NCI-H460 (cell line): ENCODE data around the gene SIX4. TPM values are rescaled to one million over a fixed set of nuclear protein-coding genes. Genes with fewer than 3 reads are reported as not detected.
"Not testable (repeated sequence)": the region's sequence is repeated elsewhere in the genome, so short reads cannot be mapped to it uniquely, and the experiment has no call there.

Experiments used
- DNase-seq: peaks from one replicate; pipeline ENCODE4 v3.0.0-alpha.2; 2016; ENCODE audit warnings: low read depth; ENCODE audit errors: extremely low read depth
- polyA plus RNA-seq: library from polyadenylated mRNA; depleted of rRNA; stranded (reverse); fragments of >200 nt; gene quantifications from 2 replicates; pipeline ENCODE4 v1.2.3, GENCODE V29; 2014; cell fraction: nucleus; rRNA removed
- total RNA-seq: library from RNA; depleted of rRNA; stranded (reverse); fragments of >200 nt; shearing (Covaris generic); gene quantifications from 2 replicates; pipeline ENCODE4 v1.2.3, GENCODE V29; 2014; rRNA removed

Gene SIX4
- 10.8 and 11.3 TPM in 2 replicates for total RNA-seq
- 10.2 and 11.2 TPM in 2 replicates for polyA plus RNA-seq

- peak; percentile 71 for DNase-seq
Observed at GRCh38 chr14:60723907-60724618, at the start of gene SIX4. TSS of gene SIX4 (minus strand) at chr14:60724351. CDS start at chr14:60724074, 277 bp downstream.

- no peak for DNase-seq
Observed at GRCh38 chr14:60773558-60773957, 49.4 kb upstream of the SIX4 start.

- DNase-seq, result no peak
Observed at GRCh38 chr14:60771117-60771516, 47.0 kb upstream of the SIX4 start.

GRCh38 chr14:60768602-60769001, 44.5 kb upstream of the SIX4 start:
- no peak for DNase-seq

DNA sequence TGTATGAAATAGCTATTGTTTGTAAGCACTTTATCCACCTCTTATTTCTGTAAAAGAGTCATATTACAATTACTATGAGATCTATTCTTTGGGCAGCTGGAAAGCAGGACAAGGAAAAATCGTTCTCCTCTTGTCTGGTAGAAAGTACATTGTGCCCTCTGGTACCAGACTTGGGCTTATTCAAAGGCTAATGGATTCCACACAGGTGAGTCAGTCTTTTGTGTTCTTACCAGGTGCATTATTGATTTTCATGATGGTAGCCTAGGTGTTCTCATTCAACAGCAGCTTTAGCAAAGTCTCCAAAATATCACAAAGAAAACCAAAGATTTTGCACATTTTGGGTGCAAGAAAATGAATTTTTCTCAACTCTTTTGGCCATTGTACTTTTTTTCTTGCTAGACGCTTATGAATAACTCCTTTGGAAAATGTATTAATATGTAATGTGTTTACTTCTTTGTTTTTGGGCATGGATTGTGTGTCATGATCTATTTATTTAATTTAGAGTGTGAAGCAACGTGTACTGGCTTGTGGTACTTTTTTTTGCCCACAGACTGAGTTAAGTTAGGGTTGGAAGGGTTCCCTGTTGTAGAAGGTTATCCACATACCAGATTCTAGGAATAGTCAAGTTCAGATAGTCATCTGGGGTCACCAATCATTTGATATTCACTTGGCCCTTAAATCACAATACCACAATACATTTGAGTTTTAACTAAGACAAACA, 36.7 kb upstream of the SIX4 start:
- no peak for DNase-seq

GRCh38 chr14:60760209-60760608, 36.1 kb upstream of the SIX4 start:
- DNase-seq, result no peak

DNA sequence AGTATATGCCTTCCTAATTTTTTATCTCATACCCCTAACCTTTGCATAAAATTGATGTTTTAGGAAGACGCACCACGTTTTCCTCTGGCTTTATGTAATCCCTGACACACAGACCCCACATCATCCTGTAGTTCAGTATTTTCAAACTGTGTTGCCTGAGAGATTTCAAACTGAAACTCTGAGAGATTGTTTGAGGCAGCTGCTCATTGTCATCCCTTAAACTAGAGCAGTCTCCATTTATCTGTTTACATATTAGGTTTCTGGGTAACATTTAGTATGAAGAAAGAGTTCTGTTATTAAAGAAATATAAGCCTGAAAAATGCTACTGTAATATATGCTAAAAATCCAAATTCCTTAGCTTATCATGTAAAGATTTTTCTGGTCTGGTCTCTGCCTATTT, 34.7 kb upstream of the SIX4 start:
- no peak for DNase-seq

DNA sequence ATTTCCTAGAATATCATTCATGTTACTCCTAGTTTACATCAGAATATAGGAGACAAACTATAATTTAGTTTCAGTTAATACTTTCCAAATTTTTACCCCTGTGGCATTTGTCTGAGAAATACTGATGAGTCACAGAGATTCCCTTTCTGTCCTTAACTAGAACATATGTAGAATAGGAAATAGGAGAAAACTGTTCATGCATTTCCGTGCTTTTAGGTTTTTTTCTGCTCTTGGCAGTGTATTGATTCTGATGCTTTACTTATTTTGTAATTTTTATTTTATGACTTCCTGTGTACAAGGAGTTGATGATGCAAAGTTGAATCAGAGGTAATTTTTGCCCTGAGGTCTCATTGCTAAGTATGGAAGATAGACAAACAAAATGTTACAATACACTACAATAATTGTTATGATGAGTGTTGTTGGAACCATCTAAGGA, 33.4 kb upstream of the SIX4 start:
- DNase-seq, result no peak

DNA sequence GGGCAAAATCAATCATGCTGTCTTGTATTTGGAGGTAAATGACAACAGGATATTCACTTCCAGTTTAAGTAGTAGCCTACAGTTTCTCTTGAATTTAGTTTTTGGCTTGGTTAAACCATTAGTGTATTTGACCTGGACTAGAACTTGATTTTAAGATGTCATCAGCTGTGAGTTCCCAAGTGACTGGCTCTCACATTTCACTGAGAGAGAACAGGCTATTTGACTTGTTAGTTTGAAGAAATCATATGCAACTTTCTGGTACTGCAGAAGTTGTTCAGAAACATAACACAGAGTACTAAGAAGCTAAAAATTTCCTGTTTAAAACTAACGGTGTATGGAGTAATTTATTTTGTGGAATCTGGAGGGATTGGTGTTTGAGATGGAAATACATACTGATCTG, 32.7 kb upstream of the SIX4 start:
- no peak for DNase-seq

DNA sequence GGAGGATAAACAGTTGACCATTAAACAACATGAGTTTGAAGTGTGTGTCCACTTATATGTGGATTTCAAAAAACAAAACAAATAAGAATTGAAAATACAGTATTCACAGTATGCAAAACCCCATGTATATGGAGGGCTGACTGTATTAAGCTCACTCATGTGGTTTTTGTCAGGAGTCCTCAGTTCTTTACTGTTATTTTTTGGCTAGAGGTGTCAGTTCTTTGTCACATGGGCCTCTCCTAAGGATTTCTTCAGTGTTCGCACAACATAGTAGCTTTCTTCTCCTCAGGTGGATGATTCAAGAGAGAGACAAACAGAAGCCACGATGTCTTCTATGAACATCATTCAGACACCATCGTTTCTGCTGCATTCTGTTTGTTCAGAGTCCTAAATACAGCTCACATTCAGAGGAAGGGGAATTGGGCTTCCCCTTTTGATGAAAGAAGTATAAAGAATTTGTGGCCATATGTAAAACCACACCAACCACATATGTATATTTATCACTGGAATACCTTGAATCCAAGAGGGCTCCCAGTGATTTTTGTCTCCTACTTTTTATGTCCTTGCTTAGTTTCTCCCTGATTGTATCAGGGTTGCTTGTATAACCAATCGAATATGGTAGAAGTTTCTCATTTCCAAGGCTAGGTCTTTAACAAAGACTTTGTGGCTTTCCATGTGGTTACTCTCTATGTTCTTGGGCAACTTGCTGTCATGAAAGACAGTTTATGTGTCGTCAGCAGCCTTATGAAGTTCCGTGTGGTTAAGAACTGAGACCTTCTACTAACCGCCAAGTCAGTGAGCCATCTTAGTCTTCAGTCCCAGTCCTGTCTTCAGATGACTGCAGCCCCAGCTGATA, 29.3 kb upstream of the SIX4 start:
- DNase-seq, result no peak

- DNase-seq, result no peak
Observed at GRCh38 chr14:60744566-60744965, 20.4 kb upstream of the SIX4 start.

GRCh38 chr14:60738843-60739508, 14.8 kb upstream of the SIX4 start:
- no peak for DNase-seq

DNA sequence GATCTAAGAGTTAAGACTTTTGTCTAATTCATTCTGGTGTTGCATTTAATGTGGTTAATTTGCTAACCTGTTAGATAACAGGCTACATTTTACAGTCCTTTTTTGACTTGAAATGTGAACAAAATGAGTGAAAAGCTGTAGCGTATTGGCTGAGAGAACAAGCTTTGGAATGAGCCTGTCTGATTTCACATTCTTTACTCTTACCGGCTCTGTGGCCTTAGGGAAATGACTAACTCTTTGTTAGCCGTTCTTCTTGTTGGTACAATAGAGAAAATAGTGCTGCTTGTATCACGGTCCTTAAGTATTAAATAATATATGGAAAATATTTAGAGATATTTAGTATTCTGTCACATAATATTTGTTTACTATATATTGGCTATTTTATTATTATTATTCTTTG, 12.3 kb upstream of the SIX4 start:
- no peak for DNase-seq

- no peak for DNase-seq
Observed at GRCh38 chr14:60735416-60735815, 11.3 kb upstream of the SIX4 start.

- DNase-seq, result peak; percentile 73
Observed at GRCh38 chr14:60734465-60735242, 10.5 kb upstream of the SIX4 start, which contains the start of gene MNAT1. TSS of gene MNAT1 (plus strand) at chr14:60734761. CDS start at chr14:60734863, 102 bp downstream.

- no peak for DNase-seq
Observed at GRCh38 chr14:60732840-60733483, 8.8 kb upstream of the SIX4 start.

- DNase-seq, result not testable (repeated sequence)
Observed at GRCh38 chr14:60731291-60731690, 7.1 kb upstream of the SIX4 start.

DNA sequence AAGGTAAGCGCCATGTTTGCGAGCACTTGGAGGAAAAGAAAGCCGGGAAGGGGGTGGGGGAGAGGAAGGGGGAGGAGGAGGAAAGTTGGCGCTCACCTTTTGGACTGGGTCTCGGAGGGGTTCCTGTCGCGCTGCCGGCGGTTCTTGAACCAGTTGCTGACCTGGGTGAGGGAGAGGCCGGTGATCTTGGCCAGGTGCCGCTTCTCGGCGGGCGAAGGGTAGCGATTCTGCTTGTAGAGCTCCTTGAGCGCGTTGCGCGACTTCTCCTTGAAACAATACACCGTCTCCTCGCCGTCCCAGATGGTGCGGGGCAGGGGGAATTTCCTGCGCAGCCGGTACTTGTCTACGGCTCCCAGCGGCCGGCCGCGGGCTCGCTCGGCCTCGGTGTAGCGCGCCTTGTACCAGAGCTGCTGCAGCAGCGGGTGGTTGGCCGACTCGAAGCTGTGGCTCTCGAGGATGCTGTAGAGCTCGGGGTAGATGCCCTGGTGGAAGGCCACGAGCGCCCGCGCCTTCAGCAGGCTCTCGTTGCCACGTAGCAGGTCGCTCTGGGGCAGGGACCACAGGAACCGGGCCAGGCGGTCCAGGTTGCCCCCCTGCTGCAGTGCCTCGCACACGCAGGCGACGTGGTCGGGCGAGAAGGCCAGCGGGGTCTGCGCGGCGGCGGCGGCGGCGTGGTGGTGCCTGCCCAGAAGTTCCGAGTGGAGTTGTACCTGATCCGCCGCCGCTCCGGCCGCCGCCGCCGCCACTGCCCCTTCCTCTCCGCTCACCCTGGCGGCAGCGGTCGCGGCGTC, 840 bp downstream of the SIX4 start:
- no peak for DNase-seq
